PC-3 (cell line): Measurements from ENCODE around the gene MT1H. TPM values are rescaled to one million over a fixed set of nuclear protein-coding genes. Genes with fewer than 3 reads are reported as not detected.
A peak's percentile ranks its signal among the peaks of the same experiment; 100 is the strongest.

Experiments used
- ATAC-seq: fragments of 200-7000 bp; cut with Tn5 transposase; 2 replicates; pipeline ENCODE4 v1.9.1; 2020; ENCODE audit warnings: mild to moderate bottlenecking, moderate library complexity
- BruUV-seq: library from RNA; stranded (reverse); fragments of 400-500 nt; replicated peaks from 2 replicates; lab custom pipeline; 2021; lab: Mats Ljungman, UMichigan
- CTCF ChIA-PET: fragments of 300-600 bp; sonication (Branson Sonifier 250); formaldehyde crosslinking; loops from one replicate; lab custom pipeline; 2022; ENCODE audit warnings: antibody characterized with exemption; lab: Charles Lee
- POLR2A ChIA-PET: fragments of 300-600 bp; sonication (Branson Sonifier 250); formaldehyde crosslinking; loops from one replicate; lab custom pipeline; 2022; ENCODE audit warnings: antibody characterized with exemption; ENCODE audit not compliant: unreplicated experiment; lab: Charles Lee
- DNase-seq: peaks from one replicate; pipeline ENCODE4 v3.0.0-alpha.2; 2015
- H2AFZ ChIP-seq: fragments of 300-600 bp; sonication (generic); 2 replicates; pipeline ENCODE4 v1.6.0; 2016; ENCODE audit warnings: antibody characterized with exemption, low read length
- H3F3A ChIP-seq: fragments of 300-600 bp; sonication (generic); one replicate; pipeline ENCODE4 v1.6.0; 2017; ENCODE audit warnings: antibody characterized with exemption, low read length, control low read depth, mild to moderate bottlenecking; ENCODE audit not compliant: unreplicated experiment
- H3K27ac ChIP-seq: fragments of 300-600 bp; sonication (generic); 2 replicates; pipeline ENCODE4 v1.5.1; 2016; ENCODE audit warnings: mild to moderate bottlenecking, low read length
- H3K27me3 ChIP-seq: fragments of 300-600 bp; sonication (generic); 2 replicates; pipeline ENCODE4 v1.6.1; 2016; ENCODE audit warnings: low read length, mixed read lengths
- H3K36me3 ChIP-seq: fragments of 300-600 bp; sonication (generic); 2 replicates; pipeline ENCODE4 v1.6.1; 2016; ENCODE audit warnings: low read depth, mixed run types, low read length, mixed read lengths
- H3K4me1 ChIP-seq: fragments of 300-600 bp; sonication (generic); 2 replicates; pipeline ENCODE4 v1.5.1; 2016; ENCODE audit warnings: low read length; ENCODE audit not compliant: insufficient read depth
- H3K4me2 ChIP-seq: fragments of 300-600 bp; sonication (generic); 2 replicates; pipeline ENCODE4 v1.6.0; 2016; ENCODE audit warnings: low read length
- H3K4me3 ChIP-seq: fragments of 300-600 bp; sonication (generic); 2 replicates; pipeline ENCODE4 v1.5.1; 2016; ENCODE audit warnings: mild to moderate bottlenecking, low read length, mixed read lengths
- H3K79me2 ChIP-seq: fragments of 300-600 bp; sonication (generic); 2 replicates; pipeline ENCODE4 v1.6.1; 2017; ENCODE audit warnings: low read length, mixed read lengths
- H3K9ac ChIP-seq: fragments of 300-600 bp; sonication (generic); 2 replicates; pipeline ENCODE4 v1.6.0; 2016; ENCODE audit warnings: mild to moderate bottlenecking, low read length
- H3K9me2 ChIP-seq: fragments of 300-600 bp; sonication (generic); replicated peaks from 2 replicates; pipeline ENCODE4 v1.6.1; 2016; ENCODE audit warnings: mixed run types, low read length, mixed read lengths
- H3K9me3 ChIP-seq: fragments of 300-600 bp; sonication (generic); 2 replicates; pipeline ENCODE4 v1.6.1; 2016; ENCODE audit warnings: low read length, mixed read lengths
- H4K20me1 ChIP-seq: fragments of 300-600 bp; sonication (generic); 2 replicates; pipeline ENCODE4 v1.6.1; 2016; ENCODE audit warnings: low read length, mixed read lengths
- EZH2 ChIP-seq: fragments of 300-600 bp; sonication (generic); IDR thresholded peaks from one replicate; pipeline ENCODE4 v1.6.1; 2017; ENCODE audit warnings: antibody characterized with exemption, mild to moderate bottlenecking, low read length; ENCODE audit not compliant: unreplicated experiment
- EZH2phosphoT487 ChIP-seq: fragments of 300-600 bp; sonication (generic); IDR thresholded peaks from 2 replicates; pipeline ENCODE4 v1.6.1; 2018; ENCODE audit warnings: mild to moderate bottlenecking, antibody characterized with exemption, low read length, borderline replicate concordance
- intact Hi-C: fragments of 100-400 bp; cut with micrococcal nuclease; formaldehyde crosslinking; loops from 2 replicates; pipeline ENCODE4 v1.9.0; 2023
- total RNA-seq: library from RNA; depleted of rRNA; stranded (reverse); fragments of >200 nt; gene quantifications from 2 replicates; pipeline ENCODE4 v1.2.3, GENCODE V29; 2014
- TF ChIP-seq, protein P1 (sequence below): fragments of 300-600 bp; sonication (generic); conservative IDR thresholded peaks from 2 replicates; pipeline ENCODE4 v1.5.1; 2017; ENCODE audit warnings: antibody characterized with exemption, low read depth, mild to moderate bottlenecking, low read length

The MT1H gene
- total RNA-seq, 1 experiment from 2014 or later, result not detected

DNA sequence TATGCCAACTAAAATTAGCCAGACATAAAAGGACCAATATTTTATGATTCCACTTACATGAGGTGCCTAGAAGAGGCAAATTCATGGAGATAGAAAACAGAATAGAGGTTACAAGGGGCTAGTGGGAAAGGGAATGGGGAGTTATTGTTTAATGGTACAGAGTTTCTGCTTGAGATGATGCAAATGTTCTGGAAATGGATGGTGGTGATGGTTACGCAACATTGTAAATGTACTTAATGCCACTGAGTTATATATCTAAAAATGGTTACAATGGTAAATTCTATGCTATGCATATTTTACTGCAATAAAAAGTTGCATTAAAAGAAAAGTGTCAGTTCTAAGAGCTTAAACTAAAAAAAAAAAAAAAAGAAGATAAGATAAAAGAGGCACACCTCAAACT is 30.6 kb downstream of the MT1H start:
- TF ChIP-seq, protein P1, sequence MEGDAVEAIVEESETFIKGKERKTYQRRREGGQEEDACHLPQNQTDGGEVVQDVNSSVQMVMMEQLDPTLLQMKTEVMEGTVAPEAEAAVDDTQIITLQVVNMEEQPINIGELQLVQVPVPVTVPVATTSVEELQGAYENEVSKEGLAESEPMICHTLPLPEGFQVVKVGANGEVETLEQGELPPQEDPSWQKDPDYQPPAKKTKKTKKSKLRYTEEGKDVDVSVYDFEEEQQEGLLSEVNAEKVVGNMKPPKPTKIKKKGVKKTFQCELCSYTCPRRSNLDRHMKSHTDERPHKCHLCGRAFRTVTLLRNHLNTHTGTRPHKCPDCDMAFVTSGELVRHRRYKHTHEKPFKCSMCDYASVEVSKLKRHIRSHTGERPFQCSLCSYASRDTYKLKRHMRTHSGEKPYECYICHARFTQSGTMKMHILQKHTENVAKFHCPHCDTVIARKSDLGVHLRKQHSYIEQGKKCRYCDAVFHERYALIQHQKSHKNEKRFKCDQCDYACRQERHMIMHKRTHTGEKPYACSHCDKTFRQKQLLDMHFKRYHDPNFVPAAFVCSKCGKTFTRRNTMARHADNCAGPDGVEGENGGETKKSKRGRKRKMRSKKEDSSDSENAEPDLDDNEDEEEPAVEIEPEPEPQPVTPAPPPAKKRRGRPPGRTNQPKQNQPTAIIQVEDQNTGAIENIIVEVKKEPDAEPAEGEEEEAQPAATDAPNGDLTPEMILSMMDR, result no peak
- no peak for TF ChIP-seq EZH2phosphoT487
- no peak for TF ChIP-seq EZH2
- no peaks in the 10 kb centered on the region for H3K9me3 ChIP-seq
- ChIA-PET CTCF (interaction anchor here (0.6 to 1.4 kb wide), 3 partner anchors 53 to 124 kb away, joined by 4 to 17 read pairs (median 7); no protein-coding TSS in a partner anchor), POLR2A (no interaction called here)
- no peaks in the 10 kb centered on the region for H3F3A ChIP-seq
- ATAC-seq (no peak), DNase-seq (no peak)
- BruUV-seq, result no TSS peak
- H2AFZ ChIP-seq, result no peak overlapping the region
- no peaks in the 10 kb centered on the region for H3K79me2 ChIP-seq
- H3K9me2 ChIP-seq, result no peaks in the 10 kb centered on the region
- H3K4me2 ChIP-seq, result no peak overlapping the region
- H3K27ac ChIP-seq, result no peak overlapping the region
- peaks cover 12% of the 10 kb centered on the region for H3K4me1 ChIP-seq
- H3K4me3 ChIP-seq, result no peak overlapping the region
- no peaks in the 10 kb centered on the region for H3K27me3 ChIP-seq
- no peaks in the 10 kb centered on the region for H3K36me3 ChIP-seq
- no peak overlapping the region for H3K9ac ChIP-seq
- intact Hi-C loops, result no loop called here
- no peaks in the 10 kb centered on the region for H4K20me1 ChIP-seq

DNA sequence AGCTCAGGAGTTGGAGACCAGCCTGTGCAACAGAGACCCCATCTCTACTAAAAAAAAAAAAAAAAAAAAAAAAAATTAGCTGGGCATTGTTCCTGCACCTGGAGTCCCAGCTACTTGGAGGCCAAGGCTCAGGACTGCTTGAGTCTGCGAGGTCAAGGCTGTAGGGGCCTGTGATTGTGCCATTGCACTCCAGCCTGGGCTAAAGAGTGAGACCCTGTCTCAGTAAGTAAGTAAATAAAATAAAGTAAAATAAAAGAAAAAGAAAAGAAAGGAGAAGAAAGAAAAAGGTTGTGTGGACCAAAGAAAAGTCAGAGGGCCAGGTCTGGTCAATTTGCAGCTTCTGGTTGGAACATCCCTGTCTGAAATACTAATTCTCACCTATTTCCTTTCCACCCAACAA is 31.0 kb downstream of the MT1H start:
- no peaks in the 10 kb centered on the region for H3K9me3 ChIP-seq
- BruUV-seq, result no TSS peak
- H3K79me2 ChIP-seq, result no peaks in the 10 kb centered on the region
- H3F3A ChIP-seq, result no peaks in the 10 kb centered on the region
- no peaks in the 10 kb centered on the region for H4K20me1 ChIP-seq
- no peaks in the 10 kb centered on the region for H3K36me3 ChIP-seq
- ChIA-PET POLR2A (interaction anchor here (0.6 kb wide), 1 partner anchor 89 kb away, joined by 3 read pairs; no protein-coding TSS in a partner anchor), CTCF (interaction anchor here (0.6 to 1.4 kb wide), 3 partner anchors 53 to 124 kb away, joined by 4 to 17 read pairs (median 7); no protein-coding TSS in a partner anchor)
- TF ChIP-seq, protein P1, result no peak
- TF ChIP-seq EZH2 (no peak), EZH2phosphoT487 (no peak)
- no peak overlapping the region for H3K27ac ChIP-seq
- intact Hi-C loops, result no loop called here
- H3K4me1 ChIP-seq, result peaks cover 12% of the 10 kb centered on the region
- no peak overlapping the region for H3K4me3 ChIP-seq
- no peak overlapping the region for H3K9ac ChIP-seq
- H3K27me3 ChIP-seq, result no peaks in the 10 kb centered on the region
- DNase-seq (no peak), ATAC-seq (no peak)
- no peak overlapping the region for H2AFZ ChIP-seq
- H3K4me2 ChIP-seq, result no peak overlapping the region
- no peaks in the 10 kb centered on the region for H3K9me2 ChIP-seq

DNA sequence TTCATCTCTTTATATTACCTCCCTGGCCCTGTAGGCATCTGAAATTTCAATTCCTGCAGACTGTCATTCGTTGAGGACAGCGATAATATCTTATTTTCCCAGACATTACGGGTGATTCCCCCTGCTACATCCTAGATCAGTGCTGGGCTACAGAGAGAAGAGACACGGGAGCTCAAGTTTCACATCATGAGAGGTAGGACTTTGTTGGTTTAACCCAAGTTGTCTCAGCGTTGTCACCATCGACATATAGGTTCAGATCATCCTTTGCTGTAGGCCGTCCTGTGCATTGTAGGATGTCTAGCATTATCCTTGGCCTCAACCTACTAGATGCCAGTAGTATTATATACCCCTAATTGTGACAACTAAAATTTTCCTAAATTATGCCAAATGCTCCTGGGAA is 31.9 kb downstream of the MT1H start:
- no peak overlapping the region for H2AFZ ChIP-seq
- BruUV-seq, result no TSS peak
- H3K27me3 ChIP-seq, result no peaks in the 10 kb centered on the region
- H3F3A ChIP-seq, result no peaks in the 10 kb centered on the region
- peak overlapping the region; percentile 30; the same call in 1 of the 2 replicates for H3K4me2 ChIP-seq
- DNase-seq, result no peak
- peaks cover 12% of the 10 kb centered on the region for H3K4me1 ChIP-seq
- intact Hi-C loops, result no loop called here
- no peak for ATAC-seq
- H3K9me2 ChIP-seq, result no peaks in the 10 kb centered on the region
- H3K9ac ChIP-seq, result no peak overlapping the region
- H3K36me3 ChIP-seq, result no peaks in the 10 kb centered on the region
- H3K9me3 ChIP-seq, result no peaks in the 10 kb centered on the region
- no peaks in the 10 kb centered on the region for H4K20me1 ChIP-seq
- no peak overlapping the region for H3K4me3 ChIP-seq
- ChIA-PET CTCF (interaction anchor here (0.5 to 1.9 kb wide), 12 partner anchors 52 to 406 kb away, joined by 3 to 29 read pairs (median 4); partner anchors contain the start of gene MT2A), POLR2A (interaction anchor here (0.7 to 0.8 kb wide), 2 partner anchors 89 to 92 kb away, joined by 4 to 6 read pairs; no protein-coding TSS in a partner anchor)
- no peak overlapping the region for H3K27ac ChIP-seq
- no peak for TF ChIP-seq EZH2
- no peak for TF ChIP-seq EZH2phosphoT487
- TF ChIP-seq, protein P1, result no peak
- no peaks in the 10 kb centered on the region for H3K79me2 ChIP-seq
